Measurements from ENCODE around the gene OR1J4. TPM values are rescaled to one million over a fixed set of nuclear protein-coding genes. Genes with fewer than 3 reads are reported as not detected.

Gene OR1J4
- total and polyA plus RNA-seq, 2 of the 13 experiments (the other 11 are each of a cell fraction or from before 2014, with no cell fraction given), result not detected

DNA sequence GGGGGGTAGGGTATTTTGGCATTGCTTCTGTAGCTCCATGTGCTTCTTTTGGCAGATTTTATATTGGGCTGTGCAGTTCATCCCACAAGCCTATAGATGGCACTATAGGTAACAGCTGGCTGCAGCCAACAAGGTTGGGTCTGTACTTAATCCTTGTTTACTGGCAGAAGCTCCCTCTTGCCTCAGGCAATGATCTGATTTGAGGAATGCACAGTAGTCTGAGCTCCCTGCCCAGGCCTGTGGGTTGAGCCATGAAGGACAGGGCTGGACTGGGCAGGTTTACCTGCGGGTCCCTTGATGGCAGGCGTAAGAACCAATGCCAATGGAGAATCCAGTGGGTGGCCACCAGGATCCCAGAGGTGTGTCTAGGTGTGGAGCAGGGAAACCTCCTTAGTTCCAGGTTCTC, 20.1 kb upstream of the OR1J4 start (continued):
- TF ChIP-seq CTCF (CRISPR knock-in tag; IDR thresholded peaks at IDR 0.05) (peak; percentile 73), NFATC3 (CRISPR knock-in tag; IDR thresholded peaks at IDR 0.05) (no peak), TRIM24 (CRISPR knock-in tag; IDR thresholded peaks at IDR 0.05) (no peak), ZKSCAN1 (IDR thresholded peaks at IDR 0.05; ENCODE audit: low read length) (no peak), MIER3 (CRISPR knock-in tag; IDR thresholded peaks at IDR 0.05; ENCODE audit: borderline replicate concordance) (no peak), SP140L (CRISPR knock-in tag; IDR thresholded peaks at IDR 0.05; ENCODE audit: borderline replicate concordance) (no peak), BRF2 (CRISPR knock-in tag; IDR thresholded peaks at IDR 0.05) (no peak), SNRNP70 (IDR thresholded peaks at IDR 0.05; ENCODE audit: low read depth, low read length) (no peak), RFX5 (IDR thresholded peaks at IDR 0.05; ENCODE audit: low read depth, low read length) (no peak), SNAI1 (CRISPR knock-in tag; IDR thresholded peaks at IDR 0.05; ENCODE audit: borderline replicate concordance) (no peak), FOXO4 (CRISPR knock-in tag; conservative IDR thresholded peaks at IDR 0.05) (no peak), TBX3 (IDR thresholded peaks at IDR 0.05; ENCODE audit: borderline replicate concordance) (no peak)
- TF ChIP-seq, protein P1, sequence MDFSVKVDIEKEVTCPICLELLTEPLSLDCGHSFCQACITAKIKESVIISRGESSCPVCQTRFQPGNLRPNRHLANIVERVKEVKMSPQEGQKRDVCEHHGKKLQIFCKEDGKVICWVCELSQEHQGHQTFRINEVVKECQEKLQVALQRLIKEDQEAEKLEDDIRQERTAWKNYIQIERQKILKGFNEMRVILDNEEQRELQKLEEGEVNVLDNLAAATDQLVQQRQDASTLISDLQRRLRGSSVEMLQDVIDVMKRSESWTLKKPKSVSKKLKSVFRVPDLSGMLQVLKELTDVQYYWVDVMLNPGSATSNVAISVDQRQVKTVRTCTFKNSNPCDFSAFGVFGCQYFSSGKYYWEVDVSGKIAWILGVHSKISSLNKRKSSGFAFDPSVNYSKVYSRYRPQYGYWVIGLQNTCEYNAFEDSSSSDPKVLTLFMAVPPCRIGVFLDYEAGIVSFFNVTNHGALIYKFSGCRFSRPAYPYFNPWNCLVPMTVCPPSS (IDR thresholded peaks at IDR 0.05), result no peak
- TF ChIP-seq, protein P2, sequence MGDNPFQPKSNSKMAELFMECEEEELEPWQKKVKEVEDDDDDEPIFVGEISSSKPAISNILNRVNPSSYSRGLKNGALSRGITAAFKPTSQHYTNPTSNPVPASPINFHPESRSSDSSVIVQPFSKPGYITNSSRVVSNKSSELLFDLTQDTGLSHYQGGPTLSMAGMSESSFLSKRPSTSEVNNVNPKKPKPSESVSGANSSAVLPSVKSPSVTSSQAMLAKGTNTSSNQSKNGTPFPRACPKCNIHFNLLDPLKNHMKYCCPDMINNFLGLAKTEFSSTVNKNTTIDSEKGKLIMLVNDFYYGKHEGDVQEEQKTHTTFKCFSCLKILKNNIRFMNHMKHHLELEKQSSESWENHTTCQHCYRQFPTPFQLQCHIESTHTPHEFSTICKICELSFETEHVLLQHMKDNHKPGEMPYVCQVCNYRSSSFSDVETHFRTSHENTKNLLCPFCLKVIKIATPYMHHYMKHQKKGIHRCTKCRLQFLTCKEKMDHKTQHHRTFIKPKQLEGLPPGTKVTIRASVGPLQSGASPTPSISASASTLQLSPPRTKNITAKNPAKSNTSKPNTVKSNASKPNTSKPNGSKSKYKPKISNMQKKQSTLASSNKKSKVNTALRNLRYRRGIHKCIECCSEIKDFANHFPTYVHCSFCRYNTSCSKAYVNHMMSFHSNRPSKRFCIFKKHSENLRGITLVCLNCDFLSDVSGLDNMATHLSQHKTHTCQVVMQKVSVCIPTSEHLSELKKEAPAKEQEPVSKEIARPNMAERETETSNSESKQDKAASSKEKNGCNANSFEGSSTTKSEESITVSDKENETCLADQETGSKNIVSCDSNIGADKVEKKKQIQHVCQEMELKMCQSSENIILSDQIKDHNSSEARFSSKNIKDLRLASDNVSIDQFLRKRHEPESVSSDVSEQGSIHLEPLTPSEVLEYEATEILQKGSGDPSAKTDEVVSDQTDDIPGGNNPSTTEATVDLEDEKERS (CRISPR knock-in tag; IDR thresholded peaks at IDR 0.05), result no peak
- TF ChIP-seq, protein P3, sequence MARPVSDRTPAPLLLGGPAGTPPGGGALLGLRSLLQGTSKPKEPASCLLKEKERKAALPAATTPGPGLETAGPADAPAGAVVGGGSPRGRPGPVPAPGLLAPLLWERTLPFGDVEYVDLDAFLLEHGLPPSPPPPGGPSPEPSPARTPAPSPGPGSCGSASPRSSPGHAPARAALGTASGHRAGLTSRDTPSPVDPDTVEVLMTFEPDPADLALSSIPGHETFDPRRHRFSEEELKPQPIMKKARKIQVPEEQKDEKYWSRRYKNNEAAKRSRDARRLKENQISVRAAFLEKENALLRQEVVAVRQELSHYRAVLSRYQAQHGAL (CRISPR knock-in tag; IDR thresholded peaks at IDR 0.05; ENCODE audit: not compliant biosample characterization), result no peak
- TF ChIP-seq, protein P4, sequence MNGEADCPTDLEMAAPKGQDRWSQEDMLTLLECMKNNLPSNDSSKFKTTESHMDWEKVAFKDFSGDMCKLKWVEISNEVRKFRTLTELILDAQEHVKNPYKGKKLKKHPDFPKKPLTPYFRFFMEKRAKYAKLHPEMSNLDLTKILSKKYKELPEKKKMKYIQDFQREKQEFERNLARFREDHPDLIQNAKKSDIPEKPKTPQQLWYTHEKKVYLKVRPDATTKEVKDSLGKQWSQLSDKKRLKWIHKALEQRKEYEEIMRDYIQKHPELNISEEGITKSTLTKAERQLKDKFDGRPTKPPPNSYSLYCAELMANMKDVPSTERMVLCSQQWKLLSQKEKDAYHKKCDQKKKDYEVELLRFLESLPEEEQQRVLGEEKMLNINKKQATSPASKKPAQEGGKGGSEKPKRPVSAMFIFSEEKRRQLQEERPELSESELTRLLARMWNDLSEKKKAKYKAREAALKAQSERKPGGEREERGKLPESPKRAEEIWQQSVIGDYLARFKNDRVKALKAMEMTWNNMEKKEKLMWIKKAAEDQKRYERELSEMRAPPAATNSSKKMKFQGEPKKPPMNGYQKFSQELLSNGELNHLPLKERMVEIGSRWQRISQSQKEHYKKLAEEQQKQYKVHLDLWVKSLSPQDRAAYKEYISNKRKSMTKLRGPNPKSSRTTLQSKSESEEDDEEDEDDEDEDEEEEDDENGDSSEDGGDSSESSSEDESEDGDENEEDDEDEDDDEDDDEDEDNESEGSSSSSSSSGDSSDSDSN (CRISPR knock-in tag; IDR thresholded peaks at IDR 0.05), result no peak
